ENCODE results near the gene PDGFRB.

The PDGFRB gene

GRCh38 chr5:150070821-150071220 lies 84.8 kb downstream of the PDGFRB start:
- in situ Hi-C loops (cut with MboI; ENCODE audit: low sequenced_read_pairs) = no loop called here

DNA sequence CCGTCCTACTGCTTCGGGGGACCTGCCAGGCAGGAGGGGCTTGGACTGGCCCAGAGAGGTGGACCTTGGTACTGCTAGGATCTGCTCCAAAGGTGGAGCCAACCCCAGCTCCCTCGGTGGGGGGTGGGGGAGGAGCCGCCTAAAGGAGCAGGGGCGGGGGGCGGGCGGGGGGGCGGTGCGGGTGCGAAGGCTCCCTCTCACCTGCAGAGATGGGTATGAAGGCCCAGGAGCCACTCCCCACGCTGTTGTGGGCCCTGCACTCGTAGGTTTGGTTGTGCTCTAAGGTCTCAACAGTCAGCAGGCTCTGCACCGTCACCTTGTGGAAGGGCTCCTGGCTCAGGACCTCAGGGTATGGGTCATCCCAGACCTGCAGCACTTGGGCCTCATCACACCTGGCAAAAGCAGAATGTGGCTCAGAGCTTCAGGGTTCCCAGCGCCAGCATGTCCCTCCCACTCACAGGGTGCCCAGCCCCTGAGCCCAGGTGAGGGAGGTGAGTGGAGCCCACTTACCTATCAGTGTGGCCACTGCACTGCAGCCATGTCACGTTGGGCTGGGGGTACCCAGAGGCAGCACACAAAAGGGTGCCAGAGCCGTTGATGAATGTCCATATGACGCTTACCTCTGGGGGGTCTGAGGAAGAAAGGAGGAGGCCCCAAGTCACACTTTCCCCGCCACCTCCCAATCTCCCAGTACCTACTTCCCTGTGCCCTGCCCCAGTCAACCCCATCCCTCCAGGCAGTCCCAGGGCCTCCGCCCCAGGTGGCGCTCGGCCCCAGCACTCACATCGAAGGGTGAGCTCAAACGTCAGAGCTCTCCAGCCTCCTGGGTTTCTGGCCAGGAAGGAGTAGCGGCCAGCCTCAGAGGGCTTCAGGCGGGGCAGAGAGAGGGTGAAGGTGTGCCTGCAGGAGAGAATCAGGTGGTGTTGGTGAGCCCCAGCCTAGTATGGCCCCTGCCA lies 85.7 kb downstream of the PDGFRB start:
- in situ Hi-C loops (cut with MboI; ENCODE audit: low sequenced_read_pairs) = no loop called here

DNA sequence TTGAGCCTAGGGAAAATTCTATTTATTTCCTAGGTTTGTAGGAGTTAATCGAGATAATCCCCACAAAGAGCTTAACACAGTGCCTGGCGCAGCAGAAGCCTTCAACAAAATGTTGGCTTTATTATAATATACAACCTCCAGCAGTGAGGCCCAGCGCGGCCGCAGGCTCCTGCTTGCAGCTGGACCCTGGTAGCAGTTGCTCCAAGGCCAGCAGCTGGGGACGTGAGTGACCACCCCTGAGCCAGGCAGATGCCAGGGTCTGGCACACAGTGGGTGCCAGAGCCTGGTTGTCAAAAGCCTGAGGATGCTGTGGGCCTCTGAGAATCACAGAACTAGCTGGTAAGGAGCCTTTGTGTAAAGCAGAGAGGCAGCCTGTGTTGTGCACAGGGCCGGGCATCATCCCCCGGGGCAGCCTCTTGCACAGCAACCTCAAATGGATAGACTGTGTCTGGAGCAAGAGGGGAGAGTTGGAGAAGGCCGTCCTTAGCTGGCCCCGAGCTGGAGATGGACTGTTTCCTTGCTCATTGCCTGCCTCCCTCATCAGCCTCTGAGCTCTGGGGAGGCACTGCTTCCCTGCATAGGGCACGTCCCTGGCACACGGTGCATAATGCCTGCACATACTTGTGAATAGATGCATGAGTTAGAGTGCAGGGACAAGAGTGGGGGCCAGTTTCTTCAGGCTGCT lies 86.5 kb downstream of the PDGFRB start:
- in situ Hi-C loops (cut with MboI; ENCODE audit: low sequenced_read_pairs) = no loop called here

DNA sequence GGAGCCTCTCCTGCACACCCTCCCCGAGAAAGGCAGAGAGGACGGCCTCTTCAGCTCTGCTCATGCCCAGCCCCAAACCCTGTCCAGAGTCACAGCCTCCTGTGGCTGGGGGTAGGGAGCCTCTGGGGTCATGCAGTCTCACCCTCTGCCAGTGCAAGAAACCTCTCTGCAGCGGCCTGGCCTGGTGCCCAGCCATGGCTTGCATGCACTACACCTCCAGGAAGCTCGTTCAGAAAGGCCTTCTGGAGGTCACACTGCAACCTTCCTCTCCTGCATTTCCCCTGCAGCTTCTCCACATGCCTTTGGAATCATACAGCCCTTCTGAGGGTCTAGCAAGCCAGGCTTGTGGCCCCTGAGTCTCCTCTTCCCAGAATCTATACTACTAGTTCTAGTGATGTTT lies 87.2 kb downstream of the PDGFRB start:
- in situ Hi-C loops (cut with MboI; ENCODE audit: low sequenced_read_pairs) = no loop called here

- in situ Hi-C loops (cut with MboI; ENCODE audit: low sequenced_read_pairs) = no loop called here
Observed at GRCh38 chr5:150068071-150068470, 87.6 kb downstream of the PDGFRB start.

DNA sequence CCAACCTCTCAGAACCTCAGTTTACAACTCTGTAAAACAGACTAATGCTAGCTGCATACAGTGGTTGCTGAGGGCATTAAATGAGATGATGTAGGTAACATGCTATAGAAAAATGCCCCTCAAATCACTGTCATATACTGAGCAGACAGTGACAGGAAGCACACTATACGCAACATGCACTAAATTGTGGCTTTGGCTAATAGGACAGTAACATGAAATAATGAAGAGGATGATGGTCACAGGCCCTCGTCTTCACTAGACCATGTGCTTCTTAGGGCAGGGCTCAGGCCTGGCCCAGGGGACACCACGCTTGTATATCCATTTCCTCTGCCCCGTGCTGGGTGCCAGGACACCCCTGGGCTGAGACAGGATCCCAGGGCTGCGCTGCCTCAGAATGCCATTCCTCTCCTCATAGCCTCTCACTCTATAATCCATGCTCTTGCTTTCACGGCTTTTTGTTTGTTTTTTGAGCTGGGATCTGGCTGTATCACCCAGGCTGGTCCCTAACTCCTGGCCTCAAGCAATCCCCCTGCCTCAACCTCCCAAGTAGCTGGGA lies 88.2 kb downstream of the PDGFRB start:
- in situ Hi-C loops (cut with MboI; ENCODE audit: low sequenced_read_pairs) = no loop called here

- in situ Hi-C loops (cut with MboI; ENCODE audit: low sequenced_read_pairs) = no loop called here
Observed at GRCh38 chr5:150066901-150067396, 88.7 kb downstream of the PDGFRB start.

- in situ Hi-C loops (cut with MboI; ENCODE audit: low sequenced_read_pairs) = no loop called here
Observed at GRCh38 chr5:150066436-150066835, 89.2 kb downstream of the PDGFRB start.

- in situ Hi-C loops (cut with MboI; ENCODE audit: low sequenced_read_pairs) = no loop called here
Observed at GRCh38 chr5:150065886-150066285, 89.8 kb downstream of the PDGFRB start.

DNA sequence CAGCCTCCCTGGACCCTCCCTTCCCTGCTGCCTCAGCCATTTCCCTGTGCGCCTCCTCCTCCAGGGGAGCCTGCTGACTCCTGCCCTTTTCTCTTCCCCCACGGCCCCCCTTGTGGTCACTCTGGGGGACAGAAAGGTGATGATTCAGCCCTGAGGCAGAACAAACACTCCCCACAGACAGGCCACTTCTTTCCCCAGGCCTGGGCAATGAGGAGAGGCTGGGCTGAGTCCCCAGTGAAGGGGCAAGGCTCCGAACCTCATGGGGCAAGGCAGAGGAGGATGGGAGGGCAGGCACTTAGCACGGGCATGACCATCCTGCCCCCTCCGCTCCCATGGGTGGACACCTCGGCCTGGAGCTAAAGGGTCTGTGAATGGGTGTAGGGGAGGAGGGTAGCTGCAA lies 90.3 kb downstream of the PDGFRB start:
- in situ Hi-C loops (cut with MboI; ENCODE audit: low sequenced_read_pairs) = no loop called here

GRCh38 chr5:150064681-150065220 lies 90.9 kb downstream of the PDGFRB start:
- in situ Hi-C loops (cut with MboI; ENCODE audit: low sequenced_read_pairs) = no loop called here

Data from HL-60/S4 (cell line).